Heart left ventricle (tissue), 13 donors: Measurements from ENCODE around the gene TRAK1.

ENCODE experiments used
- POLR2A ChIP-seq, 2 donors: fragments of 450-650 bp; IDR thresholded peaks; one replicate each; pipeline ENCODE4 v1.6.1; 2017; ENCODE audit warnings: antibody characterized with exemption in 2 of 2, mild to moderate bottlenecking in 2 of 2, moderate library complexity in 2 of 2
- TF ChIP-seq, protein P1 (sequence below), 12 donors: fragments of 200-600 bp; sonication (generic) in 4 of 12; IDR thresholded peaks; one replicate each; pipeline versions ENCODE4 v1.5.0 to v1.8.0; 2018 to 2022; ENCODE audit warnings: antibody characterized with exemption in 12 of 12, mild to moderate bottlenecking in 5 of 12
- donor health status: ischemic (EF 13 %, LVEDD 7.1; RV severe dilation, severe dysfunction).
- donor health status: DM: no; HTN: yes; CAD: no.
- donor health status: DM: no; HTN: no; CAD: no.
- donor health status: ischemic (EF 25% LVEDD 6.9; RV normal size, moderate dysfunction).
- donor health status: ischemic (EF 25% LVEDD 5.7; RV mildly dilated, moderate dysfunction).
- donor health status: ischemic (EF 35%, LVEDD 5.7; RV mildly dilated, moderate dysfunction).
- donor health status: nonischemic (EF 11% LVEDD 7.7; RV severe dilation, severe dysfunction).
- donor health status: DM: yes; HTN: yes; CAD: no.
- donor health status: PGD.
- donor health status: ischemic (EF 29% LVEDD 5.4; RV normal size, mild dysfunction).
- donor health status: nonischemic (EF 23%, LVEDD 6.1; RV moderate dilation, normal function).

DNA sequence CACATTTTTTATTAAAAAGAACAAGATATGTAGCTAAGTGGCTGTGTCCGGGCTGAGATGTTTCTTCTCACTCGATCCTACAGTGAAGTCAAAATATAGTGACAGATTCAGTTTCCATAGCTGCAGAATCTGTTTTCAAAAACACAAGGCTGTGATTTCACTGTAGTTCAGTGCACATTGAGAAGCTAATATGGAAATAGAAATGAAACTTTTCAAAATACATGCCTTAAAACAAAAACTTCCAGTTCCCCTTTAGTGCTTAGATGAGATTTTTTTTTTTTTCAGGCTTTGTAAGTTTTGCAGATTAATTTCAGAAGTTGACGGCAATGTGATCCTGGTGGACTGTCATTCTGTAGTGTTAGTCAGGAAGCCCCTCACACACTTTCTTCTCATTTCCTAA lies 23.8 kb upstream of the TRAK1 start:
- TF ChIP-seq, protein P1, sequence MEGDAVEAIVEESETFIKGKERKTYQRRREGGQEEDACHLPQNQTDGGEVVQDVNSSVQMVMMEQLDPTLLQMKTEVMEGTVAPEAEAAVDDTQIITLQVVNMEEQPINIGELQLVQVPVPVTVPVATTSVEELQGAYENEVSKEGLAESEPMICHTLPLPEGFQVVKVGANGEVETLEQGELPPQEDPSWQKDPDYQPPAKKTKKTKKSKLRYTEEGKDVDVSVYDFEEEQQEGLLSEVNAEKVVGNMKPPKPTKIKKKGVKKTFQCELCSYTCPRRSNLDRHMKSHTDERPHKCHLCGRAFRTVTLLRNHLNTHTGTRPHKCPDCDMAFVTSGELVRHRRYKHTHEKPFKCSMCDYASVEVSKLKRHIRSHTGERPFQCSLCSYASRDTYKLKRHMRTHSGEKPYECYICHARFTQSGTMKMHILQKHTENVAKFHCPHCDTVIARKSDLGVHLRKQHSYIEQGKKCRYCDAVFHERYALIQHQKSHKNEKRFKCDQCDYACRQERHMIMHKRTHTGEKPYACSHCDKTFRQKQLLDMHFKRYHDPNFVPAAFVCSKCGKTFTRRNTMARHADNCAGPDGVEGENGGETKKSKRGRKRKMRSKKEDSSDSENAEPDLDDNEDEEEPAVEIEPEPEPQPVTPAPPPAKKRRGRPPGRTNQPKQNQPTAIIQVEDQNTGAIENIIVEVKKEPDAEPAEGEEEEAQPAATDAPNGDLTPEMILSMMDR (IDR thresholded peaks at IDR 0.05) = no peak
- TF ChIP-seq POLR2A (IDR thresholded peaks at IDR 0.05) = no peak
